Measurements from ENCODE around the gene STPG4. TPM values are rescaled to one million over a fixed set of nuclear protein-coding genes. Genes with fewer than 3 reads are reported as not detected.
A peak's percentile ranks its signal among the peaks of the same experiment; 100 is the strongest.

Gene STPG4
- total RNA-seq, 2 donors from 2014 or later = 0.55 TPM; not detected in 1

DNA sequence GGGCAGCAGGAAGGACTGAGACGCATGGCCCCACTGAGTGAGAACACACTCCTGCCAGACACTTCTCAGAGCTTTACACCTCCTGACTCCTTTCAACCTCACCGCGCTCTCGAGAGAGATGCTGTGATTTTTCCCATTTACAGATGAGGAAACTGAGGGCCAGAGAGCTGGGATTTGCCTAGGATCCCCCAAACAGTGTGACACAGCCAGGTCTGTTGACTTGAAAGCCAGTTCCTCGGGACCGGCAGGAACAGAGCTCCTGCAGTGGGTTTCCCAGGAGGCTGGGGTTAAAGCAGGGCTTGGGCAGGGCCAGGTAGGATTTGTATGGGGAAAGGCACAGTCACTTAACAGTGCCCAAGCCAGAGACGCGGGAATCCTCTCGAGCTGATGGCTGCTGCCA is 81.9 kb downstream of the STPG4 start:
- H3K9me3 Mint-ChIP-seq = no peaks in the 10 kb centered on the region
- no peak for DNase-seq (ENCODE audit: low spot score in 2 of 2)
- peak overlapping the region; percentile 73 to 74 for H3K27ac Mint-ChIP-seq
- H3K36me3 Mint-ChIP-seq = no peaks in the 10 kb centered on the region
- no peak for ATAC-seq

DNA sequence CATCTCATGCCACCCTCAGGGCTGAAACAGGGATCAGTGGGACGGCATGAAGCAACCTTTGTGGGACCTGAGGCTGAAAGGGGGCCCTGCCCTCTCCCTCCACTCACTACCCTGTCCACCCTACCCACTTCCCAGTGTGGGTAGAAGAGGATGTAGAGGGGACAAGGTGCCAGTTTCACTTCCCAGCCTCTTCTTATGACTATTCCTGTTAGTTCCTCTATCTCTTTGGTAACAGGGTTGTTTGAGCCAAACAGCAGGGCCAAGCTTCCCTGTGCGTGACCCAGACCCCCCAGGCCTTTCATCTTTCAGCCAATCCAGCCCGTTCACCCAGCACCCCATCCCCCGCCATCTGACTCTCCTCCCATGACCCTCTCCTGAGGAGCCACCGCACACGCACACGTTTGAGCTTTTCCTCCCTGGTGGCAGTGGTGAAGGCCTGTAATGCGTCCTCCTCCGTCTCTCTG is 82.3 kb downstream of the STPG4 start:
- DNase-seq (ENCODE audit: low spot score in 2 of 2) (no peak), ATAC-seq (peak in 1 of 2 donors; percentile 17)
- peak overlapping the region; percentile 73 to 74 for H3K27ac Mint-ChIP-seq
- no peaks in the 10 kb centered on the region for H3K9me3 Mint-ChIP-seq
- H3K36me3 Mint-ChIP-seq = no peaks in the 10 kb centered on the region

DNA sequence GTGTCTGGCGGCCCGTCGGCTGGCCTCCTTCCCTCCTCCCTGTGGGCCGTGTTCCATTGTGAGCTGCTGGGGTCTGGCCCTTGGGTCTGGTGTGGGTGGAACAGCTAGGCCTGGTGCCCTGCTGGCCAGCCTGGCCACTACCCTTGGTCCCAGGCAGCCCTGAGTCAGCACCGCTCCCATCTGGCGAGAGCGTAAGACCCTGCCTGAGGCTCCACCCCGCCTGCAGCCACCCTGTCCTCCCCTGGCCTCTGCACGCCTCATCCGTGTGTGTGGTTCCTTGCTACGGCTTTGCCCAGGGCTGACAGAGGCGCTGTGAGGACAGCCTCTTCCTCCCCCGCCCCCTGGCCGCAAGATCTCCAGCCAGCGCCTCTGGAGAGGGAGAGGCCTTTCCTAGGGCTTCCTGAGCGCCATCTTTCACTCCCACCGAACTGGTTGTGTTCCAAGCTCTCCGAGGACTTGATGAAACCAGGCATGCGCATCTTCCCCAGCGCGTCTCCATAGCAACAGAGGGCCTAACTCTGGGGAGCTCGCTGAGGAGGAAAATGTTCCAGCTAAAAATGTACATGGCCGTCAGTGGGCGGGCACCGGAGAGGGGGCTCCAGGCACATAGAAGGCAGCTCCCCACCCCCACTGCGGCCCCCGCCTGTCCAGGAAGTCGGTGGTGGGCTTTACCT is 83.0 kb downstream of the STPG4 start:
- H3K36me3 Mint-ChIP-seq = no peaks in the 10 kb centered on the region
- peak overlapping the region; percentile 74 to 93 for H3K27ac Mint-ChIP-seq
- ATAC-seq (peak in 1 of 2 donors; percentile 8), DNase-seq (ENCODE audit: low spot score in 2 of 2) (no peak)
- H3K9me3 Mint-ChIP-seq = no peaks in the 10 kb centered on the region

DNA sequence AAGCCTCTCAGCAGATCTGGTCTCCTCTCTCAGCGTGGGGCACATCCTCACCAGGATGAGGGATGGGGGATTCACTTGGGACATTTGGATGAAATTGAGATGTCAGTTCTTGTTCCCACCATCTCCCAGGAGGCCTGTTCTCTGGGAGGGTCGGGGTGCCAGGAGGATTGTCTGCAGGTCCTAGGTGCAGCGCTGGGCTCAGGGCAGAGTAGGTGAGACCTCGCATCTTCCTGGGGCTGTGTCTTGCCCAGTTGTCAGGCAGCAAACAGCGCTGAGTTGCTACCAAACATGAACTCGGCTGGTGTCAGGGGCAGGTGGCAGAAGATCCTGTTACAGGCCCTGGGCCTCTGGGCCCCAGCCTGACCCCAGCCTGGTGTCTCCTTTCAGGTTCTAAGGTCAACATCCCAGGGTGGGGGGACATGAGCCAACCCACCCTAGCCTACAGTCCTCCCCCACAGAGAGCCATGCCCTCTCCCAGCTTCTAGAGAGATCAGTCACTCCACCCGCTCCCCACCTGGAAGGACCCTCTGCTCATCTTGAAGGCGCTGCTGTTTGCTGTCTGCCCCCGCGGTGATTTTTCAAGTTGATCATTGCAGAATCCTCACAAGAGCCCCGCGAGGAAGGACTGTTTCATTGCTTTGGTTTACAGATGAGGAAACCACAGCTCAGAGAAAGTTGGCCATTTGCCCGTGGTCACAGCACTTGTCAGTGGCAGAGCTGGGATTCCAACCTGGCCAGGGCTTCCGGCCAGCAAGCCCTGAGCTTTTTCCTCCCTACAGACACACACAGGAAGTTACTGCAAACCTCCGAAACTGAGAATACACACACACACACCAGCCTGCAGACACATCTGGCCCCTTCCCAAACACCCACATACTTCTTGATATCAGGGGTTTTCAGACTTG is 83.9 kb downstream of the STPG4 start:
- ATAC-seq (peak; percentile 71 to 89), DNase-seq (ENCODE audit: low spot score in 2 of 2) (peak; percentile 47 to 76)
- Mint-ChIP-seq H3K9me3 (no peaks in the 10 kb centered on the region), H3K36me3 (no peaks in the 10 kb centered on the region), H3K27ac (peak overlapping the region; percentile 74 to 93)

DNA sequence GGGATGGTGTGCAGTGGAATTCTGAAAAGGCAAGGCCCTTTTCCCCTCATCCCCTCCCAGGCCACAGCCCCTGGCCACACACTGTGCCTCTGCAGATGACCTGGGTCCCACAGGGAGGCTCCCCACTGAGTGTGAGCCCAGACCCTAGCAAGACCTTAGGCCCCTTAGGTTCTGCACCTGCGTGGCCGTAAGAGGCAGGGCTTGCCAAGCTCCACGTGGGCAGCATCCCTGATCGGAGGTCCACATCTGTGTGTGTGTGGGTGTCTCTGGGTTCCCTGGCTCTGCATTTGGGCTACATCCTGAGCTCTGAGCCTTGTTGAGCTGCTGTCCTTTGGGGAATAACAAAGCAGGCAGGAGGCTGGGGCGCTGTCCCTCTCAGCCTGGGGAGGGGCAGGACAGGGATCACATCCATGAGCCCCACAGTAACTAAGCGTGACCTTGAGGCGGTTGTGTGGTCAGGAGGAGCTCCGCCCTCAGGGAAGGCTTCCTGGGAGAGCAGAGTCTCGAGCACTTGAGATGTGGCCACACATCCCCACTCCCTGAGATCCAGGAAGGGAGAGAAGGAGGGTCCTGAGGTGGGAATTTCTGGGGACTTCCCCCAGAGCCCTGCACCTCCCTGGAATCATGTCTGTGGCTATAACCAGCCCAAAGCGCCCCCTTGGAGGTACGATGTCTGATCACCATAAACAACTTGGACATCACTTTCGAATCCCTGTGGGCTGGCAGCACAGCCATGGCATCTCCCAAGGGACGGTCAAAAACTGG is 84.8 kb downstream of the STPG4 start:
- H3K27ac Mint-ChIP-seq = peak overlapping the region; percentile 60 to 74
- ATAC-seq (no peak), DNase-seq (ENCODE audit: low spot score in 2 of 2) (no peak)
- H3K9me3 Mint-ChIP-seq = no peaks in the 10 kb centered on the region
- H3K36me3 Mint-ChIP-seq = no peaks in the 10 kb centered on the region

DNA sequence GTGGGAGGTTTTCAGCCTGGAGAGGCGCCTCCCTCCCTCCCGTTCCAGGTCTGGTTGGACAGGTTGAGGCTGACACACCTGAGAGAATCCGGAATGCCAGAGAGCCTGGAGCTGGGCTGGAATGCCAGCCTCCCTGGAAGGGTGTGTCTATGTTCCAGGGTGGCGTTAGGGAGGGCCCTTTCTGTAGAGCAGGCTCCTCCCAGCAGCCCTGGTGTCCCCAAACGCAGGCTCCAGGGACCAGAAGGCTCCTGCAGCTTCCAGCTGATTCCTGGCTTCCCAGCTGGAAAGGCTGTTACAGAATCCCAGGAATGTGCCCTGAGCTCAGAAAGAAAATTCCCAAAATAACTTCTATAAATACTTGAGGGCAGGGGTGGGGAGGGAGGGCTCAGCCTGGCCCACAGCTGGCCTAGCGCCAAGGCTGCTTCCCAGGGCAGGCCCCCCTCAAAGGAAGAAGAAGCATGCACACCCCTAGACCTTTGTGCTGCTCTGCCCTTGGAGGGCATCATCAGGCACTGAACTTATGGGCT is 85.4 kb downstream of the STPG4 start:
- no peaks in the 10 kb centered on the region for H3K36me3 Mint-ChIP-seq
- no peak for ATAC-seq
- H3K9me3 Mint-ChIP-seq = no peaks in the 10 kb centered on the region
- peak overlapping the region in 1 of 2 donors; percentile 74 for H3K27ac Mint-ChIP-seq
- DNase-seq (ENCODE audit: low spot score in 2 of 2) = no peak

DNA sequence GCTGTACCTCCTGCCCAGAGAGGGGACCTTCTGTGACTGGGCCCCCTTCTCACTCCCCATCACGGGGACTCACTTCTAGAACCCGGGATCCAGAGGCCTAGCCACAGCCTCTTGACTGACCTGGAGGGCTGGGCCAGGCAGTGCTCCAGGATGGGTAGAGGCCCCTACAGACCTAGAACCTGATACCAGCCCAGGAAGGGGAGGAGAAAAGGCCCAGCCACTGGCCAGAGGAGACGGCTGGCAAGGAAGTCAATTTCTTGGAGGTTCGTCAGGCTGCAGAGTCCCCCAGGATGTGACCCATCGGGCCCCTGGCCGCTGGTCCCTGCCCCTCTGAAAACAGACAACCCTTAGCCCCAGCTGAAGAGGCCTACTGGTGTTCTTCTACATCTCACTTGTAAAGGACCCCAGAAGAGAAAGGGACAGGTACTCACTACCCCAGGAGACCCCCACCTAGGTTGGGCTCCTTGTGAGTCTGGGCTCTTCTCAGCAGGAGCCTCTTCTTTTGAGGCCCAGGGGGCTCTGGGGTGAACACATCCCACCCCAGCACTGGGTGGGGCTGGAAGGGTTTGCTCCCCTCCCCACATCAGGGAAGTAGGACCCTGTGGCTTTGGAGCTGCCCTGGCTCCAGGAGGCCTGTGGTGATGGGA is 86.0 kb downstream of the STPG4 start:
- Mint-ChIP-seq H3K9me3 (no peaks in the 10 kb centered on the region), H3K27ac (peak overlapping the region; percentile 35 to 60)

DNA sequence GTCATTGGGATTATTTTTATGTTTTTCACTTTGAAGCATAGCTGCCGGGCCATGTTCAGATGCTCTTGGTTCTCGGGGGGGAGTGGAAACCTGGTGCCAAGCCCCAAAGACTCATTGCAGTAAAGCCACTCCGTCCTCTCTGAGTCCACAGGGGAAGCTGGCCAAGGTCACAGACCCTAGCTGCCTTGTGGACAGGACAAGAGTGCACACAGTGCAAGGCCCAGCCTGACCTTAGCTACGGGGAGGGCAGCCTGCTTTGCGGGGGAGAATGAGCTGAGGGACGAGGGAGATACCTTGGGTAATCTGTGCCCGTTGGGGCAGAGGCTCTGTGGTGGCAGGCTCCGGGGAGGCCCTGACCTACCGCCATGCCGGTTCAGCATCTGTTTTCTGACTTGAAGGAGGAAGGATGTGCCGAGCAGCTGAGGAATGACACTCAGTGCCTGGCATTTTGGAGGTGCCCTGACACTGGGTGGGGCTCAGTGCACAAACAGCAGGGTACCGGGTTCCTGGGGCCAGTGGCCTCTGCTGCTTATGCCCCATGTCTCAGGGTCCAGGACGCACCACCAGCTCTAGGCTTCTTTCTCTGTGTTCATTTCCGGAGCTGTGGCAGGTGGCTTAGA is 87.2 kb downstream of the STPG4 start:
- Mint-ChIP-seq H3K36me3 (peaks cover 0 to 5% of the 10 kb centered on the region in 2 donors), H3K9me3 (no peaks in the 10 kb centered on the region), H3K27ac (peak overlapping the region; percentile 35 to 84)

More for the DNA sequence above, 86.0 kb downstream of the STPG4 start:
- DNase-seq (ENCODE audit: low spot score in 2 of 2) (no peak), ATAC-seq (no peak)
- no peaks in the 10 kb centered on the region for H3K36me3 Mint-ChIP-seq

DNA sequence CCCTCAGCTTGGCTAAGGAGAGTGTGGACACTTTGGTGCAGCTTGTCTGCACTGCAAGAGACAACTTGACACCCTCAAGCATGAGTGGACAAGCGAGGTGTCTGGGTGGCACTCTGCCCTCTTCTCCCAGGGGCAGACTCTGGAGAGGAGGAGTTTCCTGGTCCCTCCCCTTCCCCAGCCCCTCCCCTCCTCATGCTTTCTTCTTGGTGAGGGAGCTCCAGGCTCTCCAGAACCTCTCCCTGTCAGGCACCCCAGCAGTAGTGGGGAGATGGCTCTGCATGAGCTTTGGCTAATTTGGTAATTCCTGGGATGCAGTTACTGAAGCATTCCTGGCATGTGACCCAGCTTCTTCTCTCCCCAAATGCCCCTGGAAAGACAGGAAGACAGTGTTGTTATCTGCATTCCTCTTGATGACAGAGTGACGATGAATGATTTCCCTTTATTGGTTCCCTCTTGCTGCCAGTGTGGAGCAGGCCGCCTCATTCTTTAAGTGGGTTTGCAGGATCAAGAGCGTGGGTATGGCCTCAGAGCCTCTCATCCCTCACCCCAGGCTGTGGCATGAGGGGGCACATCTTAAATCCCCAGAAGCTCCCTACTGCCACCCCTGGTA is 89.2 kb downstream of the STPG4 start:
- ATAC-seq = no peak

More for the DNA sequence above, 87.2 kb downstream of the STPG4 start:
- DNase-seq (ENCODE audit: low spot score in 2 of 2) = no peak
- no peak for ATAC-seq

DNA sequence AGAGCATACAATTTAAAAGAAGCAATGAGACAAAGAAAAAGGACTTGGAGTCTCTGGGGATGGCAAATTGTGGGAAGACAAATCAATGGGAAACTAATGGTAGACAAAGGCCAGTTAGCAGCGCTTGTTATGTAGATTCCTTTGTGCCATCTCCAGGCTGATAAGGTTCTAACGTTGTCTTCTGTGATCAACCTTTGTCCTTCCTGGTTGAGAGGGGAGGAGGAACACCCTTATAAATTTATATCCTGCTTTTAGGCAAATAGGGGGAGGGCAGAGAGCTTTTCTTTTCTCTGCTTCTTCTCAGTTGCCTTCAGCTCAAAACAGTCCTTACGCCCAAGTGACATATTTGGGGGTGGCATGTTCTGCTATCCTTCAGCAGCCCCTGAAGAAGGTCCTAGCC is 89.8 kb downstream of the STPG4 start:
- peak overlapping the region in 1 of 2 donors; percentile 17 for H3K27ac Mint-ChIP-seq
- peaks cover 0 to 5% of the 10 kb centered on the region in 2 donors for H3K36me3 Mint-ChIP-seq
- ATAC-seq (no peak), DNase-seq (ENCODE audit: low spot score in 2 of 2) (no peak)
- no peaks in the 10 kb centered on the region for H3K9me3 Mint-ChIP-seq

More for the DNA sequence above, 89.2 kb downstream of the STPG4 start:
- H3K36me3 Mint-ChIP-seq = peaks cover 0 to 5% of the 10 kb centered on the region in 2 donors
- DNase-seq (ENCODE audit: low spot score in 2 of 2) = no peak
- H3K9me3 Mint-ChIP-seq = no peaks in the 10 kb centered on the region
- peak overlapping the region in 1 of 2 donors; percentile 17 for H3K27ac Mint-ChIP-seq

DNA sequence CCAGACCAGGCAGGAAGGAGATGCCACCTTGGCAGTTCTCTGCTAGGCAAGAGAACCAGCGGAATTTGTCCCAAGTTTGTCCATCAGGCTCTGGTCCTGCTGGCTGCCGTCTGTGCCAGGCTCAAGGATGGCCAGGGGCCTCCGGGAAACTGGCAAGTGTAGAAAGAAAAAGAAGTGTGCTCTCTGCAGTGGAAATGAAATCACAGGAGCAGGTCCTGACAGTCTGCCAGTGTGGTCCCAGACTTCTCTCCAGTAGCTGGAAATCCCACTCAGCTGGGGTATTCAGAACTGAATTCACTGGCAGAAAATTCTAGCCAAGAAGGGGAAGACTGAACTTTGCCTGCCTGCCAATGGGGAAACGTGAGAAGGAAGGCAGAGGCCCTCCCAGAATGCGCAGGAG is 91.0 kb downstream of the STPG4 start:
- H3K27ac Mint-ChIP-seq = peak overlapping the region; percentile 73 to 84
- DNase-seq (ENCODE audit: low spot score in 2 of 2) = no peak
- no peaks in the 10 kb centered on the region for H3K9me3 Mint-ChIP-seq
- ATAC-seq = no peak
- H3K36me3 Mint-ChIP-seq = peaks cover 0 to 5% of the 10 kb centered on the region in 2 donors

DNA sequence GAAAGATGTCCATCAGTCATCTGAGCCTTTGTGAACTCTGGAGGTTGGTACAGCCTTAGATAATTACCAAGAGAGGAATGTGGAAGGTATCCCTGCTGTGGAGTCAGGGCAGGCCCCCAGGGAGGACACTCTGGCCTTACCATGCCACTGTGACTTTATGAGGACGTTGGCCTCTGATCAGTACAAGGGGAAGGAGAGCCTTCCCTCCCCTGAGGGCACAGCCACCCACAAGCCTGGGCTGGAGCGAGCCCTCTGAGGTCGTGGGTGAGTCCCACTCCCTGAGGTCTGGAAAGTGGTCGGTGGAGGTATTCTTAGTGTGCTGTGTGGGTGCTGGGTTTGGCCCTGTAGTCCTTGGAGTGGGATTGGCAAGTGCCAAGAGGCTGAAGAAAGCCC is 91.6 kb downstream of the STPG4 start:
- Mint-ChIP-seq H3K27ac (peak overlapping the region; percentile 58 to 73), H3K36me3 (peaks cover 0 to 5% of the 10 kb centered on the region in 2 donors), H3K9me3 (no peaks in the 10 kb centered on the region)
- DNase-seq (ENCODE audit: low spot score in 2 of 2) (no peak), ATAC-seq (no peak)

DNA sequence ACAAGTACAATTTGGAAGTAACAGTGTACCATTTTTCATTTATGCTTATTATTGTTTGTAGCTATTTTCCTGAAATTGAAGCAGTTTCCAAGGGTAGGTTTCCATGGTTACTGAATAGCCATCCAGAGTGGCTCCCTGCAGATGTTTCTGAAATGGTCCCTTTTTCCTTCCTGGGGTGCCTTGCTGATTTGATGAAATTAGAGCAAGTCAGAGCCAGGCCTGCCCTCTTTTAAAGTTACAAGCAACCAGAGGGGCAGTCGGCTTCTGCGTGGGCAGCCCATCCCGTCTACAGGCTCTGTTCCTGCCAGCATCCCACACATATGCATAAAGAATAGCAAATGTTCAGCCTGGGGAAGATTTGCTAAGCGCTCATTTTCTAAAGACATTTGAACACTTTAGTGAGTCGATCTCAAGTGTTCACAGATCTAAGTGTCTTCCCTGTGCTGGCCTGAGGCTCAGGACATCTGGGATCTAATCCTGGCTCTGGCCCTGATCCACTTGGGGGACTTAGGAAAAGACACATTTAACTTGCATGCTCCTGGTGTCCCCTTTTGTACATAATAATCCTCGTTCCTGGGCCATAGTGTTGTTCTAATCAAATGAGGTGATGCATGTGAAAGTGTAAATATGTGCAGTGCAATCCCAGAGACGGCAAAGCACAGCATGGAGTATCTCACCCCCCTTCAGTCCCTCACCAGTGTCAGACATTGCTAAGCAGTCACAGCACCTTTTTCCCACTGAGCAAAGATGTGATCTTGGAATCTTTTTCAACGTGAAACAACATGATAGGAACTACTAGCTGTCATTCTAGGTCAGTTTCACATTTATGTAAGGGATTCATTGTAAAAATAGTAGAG is 92.2 kb downstream of the STPG4 start:
- H3K27ac Mint-ChIP-seq = peak overlapping the region; percentile 73 to 77
- no peaks in the 10 kb centered on the region for H3K9me3 Mint-ChIP-seq
- ATAC-seq = no peak
- H3K36me3 Mint-ChIP-seq = peaks cover 0 to 5% of the 10 kb centered on the region in 2 donors
- DNase-seq (ENCODE audit: low spot score in 2 of 2) = no peak

DNA sequence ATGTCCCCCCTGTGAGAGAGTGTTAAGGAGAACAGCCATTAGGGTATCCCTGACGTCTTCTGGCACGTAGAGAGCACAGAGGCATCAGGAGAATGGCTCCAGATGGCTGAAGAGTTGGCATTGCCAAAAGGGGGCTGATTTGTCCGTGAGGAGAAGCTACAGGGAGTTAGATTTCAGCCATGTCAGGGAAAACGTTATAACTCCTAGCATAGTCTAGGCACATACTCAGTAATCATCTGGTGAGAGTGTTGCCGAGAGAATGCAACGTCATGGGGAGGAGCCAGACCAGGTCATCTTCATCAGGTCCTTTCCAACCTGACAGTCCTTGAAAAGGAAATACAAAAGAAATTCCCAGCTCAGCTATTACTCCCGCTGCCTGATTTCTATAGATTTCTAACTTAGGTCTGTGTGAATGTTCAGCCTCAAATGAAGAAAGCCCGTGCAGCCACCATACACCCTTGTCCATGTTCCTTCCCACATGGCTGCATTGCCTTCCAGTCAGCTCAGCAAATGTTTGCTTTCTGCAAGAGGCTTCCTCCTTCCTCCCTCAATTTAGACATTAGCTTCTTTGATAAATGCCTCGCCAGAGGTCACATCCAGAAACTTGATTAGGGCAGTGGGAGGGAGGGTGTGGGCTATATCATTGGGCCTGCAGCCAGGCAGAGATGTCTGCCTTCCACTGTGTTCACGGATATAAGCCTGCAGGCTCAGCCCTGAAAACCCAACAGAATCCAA is 93.0 kb downstream of the STPG4 start:
- ATAC-seq (no peak), DNase-seq (ENCODE audit: low spot score in 2 of 2) (no peak)
- H3K36me3 Mint-ChIP-seq = peaks cover 0 to 5% of the 10 kb centered on the region in 2 donors
- H3K9me3 Mint-ChIP-seq = no peaks in the 10 kb centered on the region
- H3K27ac Mint-ChIP-seq = peak overlapping the region in 1 of 2 donors; percentile 77
